ENCODE data around the gene ACER3.
"Not testable (repeated sequence)": the region's sequence is repeated elsewhere in the genome, so short reads cannot be mapped to it uniquely, and the experiment has no call there.

ACER3 gene

GRCh38 chr11:76880956-76881355 lies 20.2 kb downstream of the ACER3 start:
- DNase-seq: no peak

GRCh38 chr11:76885390-76886097 lies 24.8 kb downstream of the ACER3 start:
- DNase-seq: no peak

GRCh38 chr11:76888989-76889388 lies 28.3 kb downstream of the ACER3 start:
- no peak for DNase-seq

DNA sequence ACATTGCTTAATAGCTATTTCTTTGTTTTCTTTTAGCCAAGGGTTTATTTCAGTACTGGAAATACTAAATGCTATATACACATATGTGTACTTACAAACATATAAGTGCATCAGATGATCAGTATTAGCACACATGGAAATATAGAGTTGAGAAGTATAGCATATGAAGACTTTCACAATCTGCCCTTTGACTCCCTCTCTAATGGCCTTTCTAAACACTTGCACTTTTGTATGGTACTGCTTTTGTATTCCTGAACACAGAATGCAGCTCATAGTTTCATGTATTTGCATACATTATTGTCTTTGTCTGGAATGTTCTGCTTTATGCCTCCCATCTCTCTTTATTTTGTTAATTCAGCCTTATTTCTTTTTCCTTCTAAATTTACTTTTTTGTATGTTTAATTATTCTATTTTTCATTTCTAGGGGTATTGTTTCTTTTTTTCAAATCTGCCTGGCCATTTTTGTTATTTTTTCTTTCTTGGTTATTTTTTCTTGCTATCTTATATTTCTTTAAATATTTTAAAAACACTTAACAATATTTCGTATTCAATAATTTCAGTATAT lies 28.8 kb downstream of the ACER3 start:
- no peak for DNase-seq

GRCh38 chr11:76890329-76890728 lies 29.6 kb downstream of the ACER3 start:
- DNase-seq: no peak

GRCh38 chr11:76891285-76891684 lies 30.6 kb downstream of the ACER3 start:
- DNase-seq: no peak

GRCh38 chr11:76891793-76892192 lies 31.1 kb downstream of the ACER3 start:
- no peak for DNase-seq

- DNase-seq: no peak
These were observed 31.6 kb downstream of the ACER3 start for GRCh38 chr11:76892306-76892705.

DNA sequence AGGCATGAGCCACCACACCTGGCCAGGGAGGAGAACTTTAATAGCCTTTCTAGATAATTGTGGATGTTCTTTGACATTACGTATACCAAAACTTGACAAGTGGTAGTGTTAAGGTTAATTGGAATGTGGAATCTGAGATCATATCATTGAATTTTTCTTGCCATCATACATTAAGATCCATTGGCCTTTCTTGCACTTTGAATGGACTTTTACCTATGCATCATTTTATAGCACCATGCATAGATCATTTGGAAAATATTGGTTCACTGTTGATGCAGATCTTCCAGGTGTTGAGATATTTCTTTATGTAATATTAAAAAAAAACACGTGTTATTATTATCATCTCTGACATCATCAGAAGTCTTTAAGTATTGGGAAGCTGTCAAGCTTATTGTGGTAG lies 36.5 kb downstream of the ACER3 start:
- DNase-seq: no peak

DNA sequence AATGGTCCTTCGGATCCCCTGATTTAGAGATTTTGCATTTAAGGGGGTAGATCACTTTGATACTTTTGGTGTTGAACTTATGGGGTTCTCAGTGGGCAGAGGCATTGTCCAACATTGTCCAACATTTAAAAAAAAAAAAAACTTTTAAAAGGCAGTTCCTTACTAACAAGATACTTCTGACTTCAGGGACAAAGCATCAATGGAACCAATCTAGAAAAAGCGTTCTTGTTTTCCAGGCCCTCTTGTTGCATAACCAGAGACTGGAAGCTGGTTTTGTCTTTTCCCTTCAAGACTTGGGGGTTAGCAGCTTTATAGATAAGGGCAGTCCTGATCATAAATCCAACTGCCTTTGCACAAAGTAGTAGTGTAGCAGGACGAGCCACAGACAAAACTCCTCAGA lies 40.4 kb downstream of the ACER3 start:
- DNase-seq: no peak

DNA sequence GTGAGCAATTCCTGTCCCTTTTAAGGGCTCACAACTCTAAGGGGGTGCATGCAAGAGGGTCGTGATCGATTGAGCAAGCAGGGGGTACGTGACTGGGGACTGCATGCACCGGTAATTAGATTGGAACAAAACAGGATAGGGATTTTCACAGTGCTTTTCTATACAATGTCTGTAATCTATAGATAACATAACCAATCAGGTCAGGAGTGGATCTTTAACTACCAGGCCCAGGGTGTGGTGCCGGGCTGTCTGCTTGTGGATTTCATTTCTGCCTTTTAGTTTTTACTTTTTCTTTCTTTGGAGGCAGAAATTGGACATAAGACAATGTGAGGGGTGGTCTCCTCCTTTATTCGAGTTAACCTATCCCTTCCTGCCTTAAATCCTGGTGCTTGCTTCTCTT lies 40.9 kb downstream of the ACER3 start:
- DNase-seq: not testable (repeated sequence)

- DNase-seq: no peak
These were observed 41.6 kb downstream of the ACER3 start for GRCh38 chr11:76902121-76903014.

DNA sequence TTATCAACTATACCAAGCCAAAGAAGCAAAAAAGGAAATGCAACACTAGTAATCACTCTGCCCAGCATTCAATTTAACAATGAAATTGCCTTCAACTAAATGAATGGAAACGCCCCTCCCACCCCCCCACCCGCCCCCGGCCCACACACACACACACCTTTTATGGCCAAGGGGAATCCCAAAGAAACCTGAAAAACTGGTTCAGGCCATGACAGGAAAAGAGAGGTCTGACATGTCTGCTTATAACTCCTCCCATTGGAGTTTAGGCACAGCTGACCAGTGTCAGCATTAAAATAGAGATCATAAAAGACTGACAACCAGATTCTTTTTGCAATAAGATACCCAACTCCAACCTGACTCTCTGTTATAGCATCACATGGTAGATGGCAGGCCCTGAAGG lies 42.6 kb downstream of the ACER3 start:
- no peak for DNase-seq

GRCh38 chr11:76910620-76911414 lies 50.1 kb downstream of the ACER3 start:
- no peak for DNase-seq

- no peak for DNase-seq
These were observed 50.7 kb downstream of the ACER3 start for GRCh38 chr11:76911415-76911808.

GRCh38 chr11:76916712-76917111 lies 56.0 kb downstream of the ACER3 start:
- DNase-seq: no peak

DNA sequence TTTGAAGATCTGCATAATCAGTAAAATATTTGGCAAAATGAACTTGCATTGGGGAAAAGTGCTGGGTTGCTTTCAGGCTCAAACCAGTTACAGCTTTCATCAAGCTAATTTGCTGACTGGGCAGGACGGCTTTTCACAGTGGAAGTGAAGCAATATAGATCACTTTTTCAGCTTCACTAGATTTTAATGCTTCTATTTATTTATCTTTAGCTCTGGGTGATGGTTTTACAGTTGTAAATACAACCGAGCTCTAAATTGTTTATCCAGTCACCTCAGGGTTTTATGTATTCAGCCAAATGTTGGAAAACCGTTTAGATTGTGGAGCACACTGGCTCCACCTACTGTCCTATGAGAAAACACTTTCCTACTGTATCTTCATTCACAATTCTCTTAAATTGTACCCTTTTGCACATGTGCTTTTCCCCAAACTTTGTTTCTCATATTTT lies 58.2 kb downstream of the ACER3 start:
- no peak for DNase-seq

GRCh38 chr11:76919467-76919866 lies 58.7 kb downstream of the ACER3 start:
- no peak for DNase-seq

DNA sequence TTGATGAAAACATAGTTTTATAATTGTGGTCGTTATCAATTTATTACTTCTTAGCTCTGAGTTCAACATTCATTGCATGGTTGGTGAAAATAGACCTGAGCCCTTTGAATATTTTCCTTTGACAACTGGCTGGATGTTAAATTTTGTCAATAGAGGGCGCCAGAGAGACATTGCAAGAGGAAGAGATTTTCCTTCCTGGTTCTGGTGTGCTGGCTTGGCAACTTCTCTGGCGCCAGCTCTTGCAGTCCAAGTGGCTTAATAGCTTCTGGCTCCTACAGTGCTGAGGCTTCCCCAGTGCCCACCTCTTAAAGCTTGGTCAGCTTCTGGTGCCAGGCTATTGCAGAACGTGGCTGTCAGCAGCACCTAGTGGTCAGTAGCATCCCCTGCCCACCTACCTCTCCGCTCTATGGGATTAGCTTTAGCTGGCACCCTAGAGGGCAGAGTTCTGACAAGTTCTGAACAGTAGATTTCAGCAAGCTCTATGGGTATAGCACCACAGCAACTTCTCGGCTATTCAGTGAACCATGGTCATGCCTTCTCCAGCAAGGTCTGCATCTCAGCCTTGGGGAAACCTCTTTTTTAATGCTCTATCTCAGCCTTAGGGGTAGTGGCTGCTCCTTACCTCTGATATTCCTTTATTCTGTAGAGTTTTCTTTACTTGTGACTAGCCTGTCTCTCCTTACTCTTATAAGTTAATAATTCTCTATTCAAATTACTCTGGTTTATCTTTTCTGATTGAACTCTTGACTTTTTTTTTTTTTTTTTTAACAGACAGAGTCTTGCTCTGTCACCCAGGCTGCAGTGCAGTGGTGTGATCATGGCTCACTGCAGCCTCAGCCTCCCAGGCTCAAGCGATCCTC lies 59.4 kb downstream of the ACER3 start:
- peak; percentile 8 for DNase-seq

GRCh38 chr11:76927160-76927559 lies 66.4 kb downstream of the ACER3 start:
- no peak for DNase-seq

DNA sequence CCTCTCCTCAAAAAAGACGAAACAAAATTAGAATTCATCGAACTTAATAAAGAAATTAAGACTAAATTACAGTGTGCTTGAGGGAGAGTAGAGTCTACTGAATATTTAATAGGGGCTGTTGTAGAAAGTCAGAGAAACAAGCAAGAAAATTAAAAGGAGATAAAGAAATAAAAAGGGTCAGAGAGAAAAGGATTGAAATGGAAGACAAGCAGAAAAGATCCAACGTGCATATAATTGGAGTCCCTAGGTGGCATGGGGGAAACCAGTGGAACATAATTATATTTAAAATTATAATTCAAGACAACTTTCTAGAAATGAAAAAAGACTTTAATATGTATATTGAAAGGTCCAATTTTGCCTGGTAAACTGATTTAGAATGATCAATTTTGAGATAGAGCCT lies 74.3 kb downstream of the ACER3 start:
- DNase-seq: no peak

DNA sequence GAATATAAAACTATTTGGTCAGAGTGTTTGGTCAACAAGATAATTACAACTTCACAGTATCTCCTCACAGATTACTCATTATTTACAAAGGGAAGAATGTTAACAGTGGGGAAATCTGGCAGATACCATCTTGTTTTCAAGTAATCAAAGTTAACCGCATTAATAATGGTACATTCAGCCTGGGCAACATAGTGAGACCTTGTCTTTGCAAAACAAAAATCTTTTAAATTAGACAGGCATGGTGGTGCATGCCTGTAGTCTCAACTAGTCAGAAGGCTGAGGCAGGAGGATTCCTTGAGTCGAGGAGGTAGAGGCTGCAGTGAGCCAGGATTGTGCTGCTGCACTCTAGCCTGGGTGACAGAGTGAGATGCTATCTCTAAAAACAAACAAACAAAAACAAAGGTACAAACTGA lies 78.5 kb downstream of the ACER3 start:
- DNase-seq: no peak
